GM18520 (cell line): ENCODE data around the gene MAP3K9.
"Not testable (repeated sequence)": the region's sequence is repeated elsewhere in the genome, so short reads cannot be mapped to it uniquely, and the experiment has no call there.

Experiments used
- ATAC-seq: cut with Tn5 transposase; IDR thresholded peaks from one replicate; pipeline ENCODE4 v1.9.1; 2021; ENCODE audit not compliant: unreplicated experiment

MAP3K9 gene

GRCh38 chr14:70809225-70810219, at the start of gene MAP3K9:
TSS of gene MAP3K9 (minus strand) at chr14:70809513. CDS start at chr14:70809171, 342 bp downstream.
- ATAC-seq, result peak; percentile 79

- ATAC-seq, result no peak
These were observed 49.3 kb upstream of the MAP3K9 start for GRCh38 chr14:70858641-70859040.

DNA sequence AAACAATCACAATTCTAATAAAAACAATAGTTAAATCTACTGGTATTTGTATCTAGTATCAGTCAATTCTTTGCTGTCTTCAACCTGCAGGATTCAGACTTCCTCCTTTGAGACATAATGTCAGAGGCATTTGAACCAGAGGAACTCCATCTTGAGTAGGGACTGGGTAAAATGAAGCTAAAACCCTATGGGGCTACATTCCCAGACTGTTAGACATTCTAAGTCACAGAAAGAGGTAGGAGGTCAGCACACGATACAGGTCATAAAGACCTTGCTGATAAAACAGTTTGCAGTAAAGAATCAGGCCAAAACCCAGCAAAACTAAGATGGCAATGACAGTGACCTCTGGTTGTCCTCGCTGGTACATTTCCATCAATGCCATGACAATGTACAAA, 48.2 kb upstream of the MAP3K9 start:
- ATAC-seq, result no peak

- no peak for ATAC-seq
These were observed 47.7 kb upstream of the MAP3K9 start for GRCh38 chr14:70856851-70857495.

- no peak for ATAC-seq
These were observed 46.2 kb upstream of the MAP3K9 start for GRCh38 chr14:70855486-70855885.

DNA sequence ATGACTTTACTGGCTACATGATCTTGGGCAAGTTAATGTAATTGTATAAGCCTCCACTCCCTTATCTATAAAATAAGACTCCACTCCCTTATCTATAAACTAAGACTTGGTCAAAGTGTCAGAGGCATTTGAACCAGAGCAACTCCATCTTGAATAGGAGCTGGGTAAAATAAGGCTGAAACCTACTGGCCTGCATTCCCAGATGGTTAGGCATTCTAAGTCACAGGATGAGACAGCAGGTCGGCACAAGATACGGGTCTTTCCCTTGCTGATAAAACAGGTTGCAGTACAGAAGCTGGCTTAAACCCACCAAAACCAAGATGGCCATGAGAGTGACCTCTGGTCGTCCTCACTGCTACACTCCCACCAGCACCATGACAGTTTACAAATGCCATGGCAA, 44.3 kb upstream of the MAP3K9 start:
- ATAC-seq, result not testable (repeated sequence)

DNA sequence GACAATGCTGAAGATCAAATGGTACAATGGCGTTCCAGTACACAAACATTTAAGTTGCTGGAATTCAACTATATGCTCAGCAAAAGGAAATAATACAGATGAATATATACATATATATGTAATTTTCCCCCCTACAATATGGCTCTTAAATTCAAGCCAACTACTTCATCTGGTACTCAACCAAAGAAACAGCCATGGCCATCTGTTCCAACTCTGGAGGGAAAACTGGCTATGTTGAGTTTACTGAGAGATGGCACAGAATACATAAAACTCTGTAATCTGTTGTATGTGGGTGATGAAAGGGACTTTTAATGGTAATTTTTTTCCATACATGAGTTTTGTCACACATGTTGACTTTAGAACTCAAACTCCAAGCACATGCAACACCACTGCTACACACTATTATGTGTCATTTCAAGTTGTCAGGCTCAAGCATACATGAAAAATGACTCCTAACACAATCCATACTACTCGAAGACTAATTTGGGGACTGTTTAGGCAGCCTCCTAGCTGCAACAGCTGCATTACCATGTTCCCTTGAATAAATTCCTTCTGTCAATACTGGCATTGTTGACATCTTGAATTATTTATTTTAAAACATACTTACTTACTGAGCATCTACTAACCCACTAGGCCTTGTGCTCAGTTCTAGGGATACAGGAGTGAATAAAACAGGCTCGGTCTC, 38.2 kb upstream of the MAP3K9 start:
- no peak for ATAC-seq

GRCh38 chr14:70845601-70846000, 36.3 kb upstream of the MAP3K9 start:
- ATAC-seq, result no peak

GRCh38 chr14:70842851-70843462, 33.6 kb upstream of the MAP3K9 start:
- ATAC-seq, result no peak

GRCh38 chr14:70838076-70838475, 28.8 kb upstream of the MAP3K9 start:
- no peak for ATAC-seq

DNA sequence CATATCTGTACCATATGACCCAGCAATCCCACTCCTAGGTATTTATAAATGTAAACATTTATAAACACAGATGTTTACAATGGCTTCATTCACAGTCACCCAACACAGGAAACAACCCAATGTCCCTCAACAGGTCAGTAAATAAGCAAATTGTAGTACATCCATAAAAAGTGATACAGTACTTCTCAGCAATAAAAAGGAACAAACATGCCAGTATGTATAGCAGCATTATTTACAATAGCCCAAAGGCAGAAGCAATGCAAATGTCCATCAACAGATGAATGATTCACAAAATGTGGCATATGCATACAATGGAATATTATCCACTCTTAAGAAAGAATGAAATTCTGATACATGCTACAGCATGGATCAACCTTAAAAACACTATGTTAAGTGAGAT, 27.6 kb upstream of the MAP3K9 start:
- ATAC-seq, result no peak

DNA sequence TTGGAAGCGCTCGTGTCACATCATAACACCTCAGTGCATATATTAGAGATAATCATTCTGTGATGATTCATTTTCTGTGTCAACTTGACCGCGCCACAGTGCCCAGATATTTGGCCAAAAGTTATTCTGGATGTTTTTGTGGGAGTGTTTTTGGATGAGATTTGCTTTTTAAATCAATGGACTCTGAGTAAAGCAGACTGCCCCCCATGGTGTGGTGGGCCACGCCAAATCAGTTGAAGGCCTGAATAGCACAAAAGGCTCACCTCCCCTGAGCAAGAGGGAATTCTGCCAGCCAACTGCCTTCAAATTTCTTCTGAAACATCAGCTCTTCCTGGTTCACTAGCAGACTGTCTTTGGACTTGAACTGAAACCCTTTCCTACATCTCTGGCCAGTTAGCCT, 24.6 kb upstream of the MAP3K9 start:
- no peak for ATAC-seq

- ATAC-seq, result no peak
These were observed 23.4 kb upstream of the MAP3K9 start for GRCh38 chr14:70832561-70833305.

- ATAC-seq, result no peak
These were observed 21.9 kb upstream of the MAP3K9 start for GRCh38 chr14:70830998-70831781.

DNA sequence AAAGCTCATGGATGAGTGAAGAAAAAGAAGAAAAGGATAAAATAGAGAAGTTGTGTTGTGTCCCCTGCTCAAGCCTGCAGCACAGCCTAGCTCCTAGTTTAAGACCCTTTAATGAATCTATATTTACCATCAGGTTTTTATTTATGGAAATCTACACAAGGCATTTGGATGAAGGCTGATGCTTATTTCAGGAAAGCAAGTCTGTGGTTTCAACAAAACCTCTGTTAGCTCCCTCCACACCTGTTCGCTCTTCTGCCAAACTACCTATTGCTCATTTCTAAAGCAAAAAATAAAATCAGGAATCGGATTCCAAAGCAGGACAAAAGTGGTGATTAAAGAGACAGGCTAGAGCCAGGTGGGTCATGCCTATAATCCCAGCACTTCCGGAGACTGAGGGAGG, 18.9 kb upstream of the MAP3K9 start:
- no peak for ATAC-seq

DNA sequence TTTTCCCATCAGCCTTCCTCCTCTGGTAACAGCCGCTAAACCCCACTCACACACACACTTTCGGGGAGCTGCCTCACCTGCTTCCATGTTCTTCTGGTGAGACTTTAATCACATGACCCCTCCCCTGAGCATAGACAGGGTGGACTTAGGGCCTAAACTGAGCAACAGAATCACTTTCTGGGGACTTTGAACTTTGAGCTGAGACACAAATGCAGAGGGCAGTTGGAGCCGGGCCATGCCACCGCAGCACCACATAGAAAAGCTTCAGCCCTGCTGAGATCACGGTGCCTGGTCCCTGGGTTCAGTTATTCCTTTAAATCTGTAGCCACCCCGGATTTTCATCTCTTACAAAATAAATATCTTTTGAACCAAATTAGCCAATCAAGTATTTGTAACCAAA, 18.4 kb upstream of the MAP3K9 start:
- ATAC-seq, result no peak

DNA sequence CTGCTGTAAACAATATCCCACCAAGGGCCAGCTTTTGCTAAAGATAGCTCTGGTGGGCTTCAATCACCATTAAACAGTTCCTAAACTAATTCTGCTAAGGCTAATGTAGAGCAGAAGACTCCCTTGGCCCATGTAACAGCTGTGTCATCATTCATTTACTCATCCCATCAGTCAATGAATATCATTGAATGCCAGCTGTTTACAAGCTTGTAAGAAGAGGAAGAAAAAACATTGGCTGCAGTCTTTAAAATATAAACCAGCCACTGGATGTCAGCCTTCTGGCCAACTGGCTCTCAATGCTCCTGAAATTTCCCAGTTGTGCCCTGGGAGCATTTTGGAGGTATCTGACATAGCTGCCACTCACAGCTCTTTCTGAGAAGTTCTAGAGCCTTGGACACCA, 18.0 kb upstream of the MAP3K9 start:
- no peak for ATAC-seq

DNA sequence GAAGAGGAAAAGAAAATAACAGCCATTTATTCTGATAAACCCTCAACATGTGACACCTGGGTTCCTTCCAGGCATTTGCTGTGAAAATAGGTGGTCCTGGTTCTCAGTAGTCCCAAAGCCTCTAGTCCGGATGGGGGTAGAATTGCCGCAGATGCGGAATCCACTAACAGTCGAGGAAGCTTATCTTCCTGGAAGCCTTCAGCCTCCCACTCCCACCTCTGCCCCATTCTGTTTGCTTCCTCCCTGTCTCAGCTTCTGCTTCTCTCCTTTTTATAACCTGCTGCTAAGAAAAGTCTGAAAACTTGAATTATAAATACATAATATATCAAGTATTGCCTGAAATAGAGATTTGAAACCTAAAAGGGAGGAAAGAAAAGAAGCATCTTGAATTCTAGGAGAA, 14.0 kb upstream of the MAP3K9 start:
- ATAC-seq, result no peak

- no peak for ATAC-seq
These were observed 13.3 kb upstream of the MAP3K9 start for GRCh38 chr14:70822530-70823185.
